ENCODE data around the gene BEGAIN.

BEGAIN gene

GRCh38 chr14:100549834-100550625, 37.2 kb downstream of the BEGAIN start:
- no peak for DNase-seq (ENCODE audit: low read depth)

DNA sequence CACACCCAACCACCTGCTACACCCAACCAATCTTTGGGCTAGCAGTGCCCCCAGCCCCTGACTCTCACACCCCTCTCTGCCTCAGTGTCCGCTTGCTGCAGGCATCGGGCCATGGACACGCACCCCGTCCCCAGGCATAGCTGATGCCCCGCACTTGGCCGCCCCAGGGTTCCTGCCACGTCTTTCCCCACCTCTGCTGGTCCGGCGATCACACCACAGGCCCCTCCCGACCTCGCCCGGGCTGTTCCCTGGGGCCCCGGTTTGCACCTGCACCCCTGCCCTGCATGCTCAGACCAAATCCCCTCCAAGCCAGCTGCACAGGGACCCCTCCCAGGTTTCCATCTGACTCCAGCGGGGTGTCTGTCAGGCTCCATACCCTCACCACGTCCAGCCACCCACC, 38.3 kb downstream of the BEGAIN start:
- no peak for DNase-seq (ENCODE audit: low read depth)

- DNase-seq (ENCODE audit: low read depth), result no peak
Measured at GRCh38 chr14:100548295-100548655, 38.9 kb downstream of the BEGAIN start.

GRCh38 chr14:100547633-100548294, 39.5 kb downstream of the BEGAIN start:
- peak; percentile 41 for DNase-seq (ENCODE audit: low read depth)

DNA sequence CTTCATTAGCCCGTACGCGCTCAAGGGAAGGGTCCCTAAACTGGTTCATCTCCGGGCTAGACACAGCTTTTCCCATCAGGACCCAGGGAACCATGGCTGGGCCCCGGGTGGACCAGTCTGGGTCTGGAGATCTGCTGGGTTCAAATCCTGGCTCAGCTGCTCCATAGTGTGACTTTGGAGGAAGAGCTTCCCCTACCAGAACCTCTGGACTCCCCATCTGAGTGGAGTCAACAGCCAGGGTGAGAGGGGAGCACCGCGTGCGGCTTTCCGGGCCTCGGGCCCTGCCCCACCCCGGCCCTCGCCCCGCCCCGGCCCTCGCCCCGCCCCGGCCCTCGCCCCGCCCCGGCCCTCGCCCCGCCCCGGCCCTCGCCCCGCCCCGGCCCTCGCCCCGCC, 41.2 kb downstream of the BEGAIN start:
- no peak for DNase-seq (ENCODE audit: low read depth)

DNA sequence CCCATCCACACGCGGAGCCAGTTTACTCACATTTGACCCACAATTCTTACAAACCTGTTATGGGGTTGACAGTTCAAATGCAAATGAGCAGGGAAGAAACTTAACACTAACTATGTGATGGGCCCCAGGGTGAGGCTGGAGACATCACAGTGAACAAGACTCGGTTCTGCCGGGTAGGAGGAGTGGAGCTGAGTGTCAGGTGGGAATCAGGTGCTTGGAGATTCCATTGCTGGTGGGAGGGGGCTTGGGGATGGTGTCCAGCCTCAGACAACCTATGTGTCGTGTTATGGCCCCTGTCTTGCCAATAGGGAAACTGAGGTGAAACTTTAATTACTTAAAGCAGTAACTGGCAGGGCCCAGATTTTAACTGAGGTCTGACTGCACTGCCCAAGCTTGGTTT, 41.9 kb downstream of the BEGAIN start:
- no peak for DNase-seq (ENCODE audit: low read depth)

DNA sequence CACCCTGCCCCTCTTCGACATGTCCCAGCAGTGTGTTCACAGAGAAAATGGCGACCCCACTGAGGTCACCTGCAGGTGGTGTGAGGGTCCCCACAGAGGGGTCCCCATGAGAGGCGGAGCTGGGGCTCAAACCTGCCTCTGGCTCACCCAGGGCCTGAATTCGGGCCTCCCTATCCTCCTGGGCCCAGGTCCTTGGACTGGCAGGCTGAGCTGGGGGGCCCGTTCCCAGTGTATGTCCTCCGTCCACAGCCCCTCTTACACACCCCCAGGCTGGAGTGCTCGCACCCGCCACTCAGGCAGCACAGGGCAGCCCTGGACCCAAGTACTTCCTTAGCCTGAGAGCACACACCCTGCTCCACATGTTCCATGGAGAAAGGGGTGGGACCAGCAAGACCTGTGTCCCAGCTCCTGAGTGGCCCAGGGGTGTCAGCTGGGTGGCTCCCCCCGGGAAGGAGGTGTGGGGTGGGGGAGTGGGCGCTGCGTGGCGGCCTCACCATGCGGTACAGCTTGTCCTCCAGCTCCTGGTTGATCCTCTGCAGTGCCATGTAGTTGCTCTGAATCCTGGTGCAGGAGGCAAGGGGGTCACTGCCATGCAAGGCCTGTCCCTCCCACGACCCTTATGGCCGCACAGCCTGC, 42.6 kb downstream of the BEGAIN start:
- DNase-seq (ENCODE audit: low read depth), result no peak

GRCh38 chr14:100543471-100544455, 43.5 kb downstream of the BEGAIN start:
- DNase-seq (ENCODE audit: low read depth), result no peak

DNA sequence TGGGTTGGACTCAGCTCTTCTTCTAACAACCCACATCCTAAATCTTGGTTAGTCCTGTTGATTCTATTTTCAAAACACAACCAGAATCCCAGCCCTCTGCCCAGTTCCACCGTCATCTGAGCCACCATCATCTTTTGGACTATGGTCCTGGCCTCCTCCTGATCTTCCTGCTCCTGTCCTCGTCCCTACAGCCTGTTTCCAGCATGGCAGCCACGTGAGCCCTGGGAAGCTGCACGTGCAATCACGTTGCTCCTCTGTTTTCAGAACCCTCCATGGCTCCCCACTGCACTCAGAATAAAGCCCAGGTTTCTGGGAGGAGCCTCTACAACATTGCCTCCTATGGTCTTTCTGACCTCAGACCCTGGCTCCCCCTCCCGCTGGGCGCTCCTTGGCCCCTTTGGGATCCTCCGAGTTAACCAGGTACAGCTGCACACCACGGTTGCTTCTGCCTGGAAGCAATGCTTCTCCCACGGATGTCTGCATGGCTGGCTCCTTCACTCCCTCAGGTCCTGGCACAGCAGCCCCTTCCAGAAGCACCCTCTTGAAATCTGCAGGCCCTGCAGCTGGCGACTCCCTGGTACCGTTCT, 44.5 kb downstream of the BEGAIN start:
- no peak for DNase-seq (ENCODE audit: low read depth)

DNA sequence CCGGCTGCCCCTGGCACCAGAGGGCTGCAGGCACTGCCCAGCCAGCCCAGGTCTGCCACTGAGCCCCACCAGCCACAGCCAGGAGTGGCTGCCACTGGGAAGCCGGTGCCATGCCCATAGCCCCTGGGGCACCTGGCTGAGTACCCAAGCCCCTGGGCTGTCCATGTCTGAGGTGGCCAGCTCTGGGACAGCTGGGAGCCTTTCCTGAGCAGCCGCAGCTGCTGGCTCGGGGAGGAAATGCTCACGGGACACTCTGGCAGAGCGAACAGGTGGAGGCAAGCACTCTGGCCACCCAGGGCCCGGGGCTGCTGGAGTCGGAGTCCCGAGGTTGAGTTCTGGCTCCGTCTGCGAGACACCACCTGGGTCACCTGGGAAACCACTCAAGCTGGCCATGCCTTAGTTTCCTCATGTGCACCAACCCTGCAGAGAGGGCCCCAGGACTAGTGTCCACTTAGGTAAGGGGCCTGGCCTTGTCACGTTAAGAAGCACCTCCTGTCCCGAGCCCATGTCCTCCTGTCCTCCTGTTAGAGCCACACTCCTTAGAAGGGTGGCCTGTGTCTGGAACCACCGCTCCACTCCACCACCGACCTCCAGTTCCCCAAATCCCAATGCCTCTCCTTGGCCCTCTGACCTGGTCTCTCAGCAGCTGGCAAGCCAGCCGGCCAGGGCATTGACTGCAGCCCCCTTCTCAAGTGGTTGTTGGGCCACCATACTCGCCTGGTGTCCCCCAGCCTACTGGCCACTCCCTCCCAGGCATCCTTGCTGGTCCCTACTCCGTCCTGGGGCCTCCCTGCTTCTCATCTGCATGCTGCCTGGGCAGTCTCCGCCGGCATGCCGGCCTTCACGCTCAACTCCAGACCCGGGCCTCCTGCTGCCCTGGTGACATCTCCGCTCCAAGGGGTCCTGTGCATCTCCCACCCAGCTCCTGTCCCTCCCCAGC, 45.3 kb downstream of the BEGAIN start:
- no peak for DNase-seq (ENCODE audit: low read depth)

DNA sequence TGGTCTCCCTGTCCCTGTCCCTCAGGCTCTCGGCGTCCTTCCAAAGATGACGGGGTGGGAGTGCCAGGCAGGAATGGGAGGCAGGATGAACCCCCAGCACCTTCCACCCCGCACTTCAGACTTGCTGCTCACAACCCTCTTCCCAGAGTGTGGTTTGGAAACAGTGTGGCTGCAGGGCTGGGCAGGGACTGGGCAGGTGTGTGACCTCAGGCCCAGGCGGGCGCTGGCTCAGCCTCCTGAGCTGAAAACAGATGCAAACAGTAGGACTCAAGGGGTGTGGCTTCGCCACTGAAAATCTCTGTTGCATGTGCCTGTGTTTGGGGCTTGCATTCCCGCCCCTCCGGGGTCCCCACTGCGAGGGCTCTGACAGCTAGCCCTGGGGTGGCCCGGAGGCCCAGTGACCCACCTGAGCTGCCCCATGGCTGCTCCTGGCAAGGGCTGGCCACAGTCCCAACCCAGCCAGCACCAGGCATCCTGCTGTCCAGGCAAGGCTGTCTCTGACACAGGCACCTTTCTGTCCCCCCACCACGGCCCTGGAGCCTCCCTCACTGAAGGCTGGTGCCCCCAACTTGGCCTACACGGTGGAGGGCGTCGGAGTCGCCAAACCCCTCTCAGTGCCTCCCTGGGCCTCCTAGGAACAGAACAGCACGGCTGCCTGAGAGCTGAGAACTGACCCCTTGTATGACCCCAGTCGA, 46.1 kb downstream of the BEGAIN start:
- DNase-seq (ENCODE audit: low read depth), result no peak

GRCh38 chr14:100540141-100540925, 46.9 kb downstream of the BEGAIN start:
- no peak for DNase-seq (ENCODE audit: low read depth)

GRCh38 chr14:100539766-100540140, 47.5 kb downstream of the BEGAIN start:
- DNase-seq (ENCODE audit: low read depth), result no peak

- no peak for DNase-seq (ENCODE audit: low read depth)
Measured at GRCh38 chr14:100539003-100539660, 48.1 kb downstream of the BEGAIN start.

DNA sequence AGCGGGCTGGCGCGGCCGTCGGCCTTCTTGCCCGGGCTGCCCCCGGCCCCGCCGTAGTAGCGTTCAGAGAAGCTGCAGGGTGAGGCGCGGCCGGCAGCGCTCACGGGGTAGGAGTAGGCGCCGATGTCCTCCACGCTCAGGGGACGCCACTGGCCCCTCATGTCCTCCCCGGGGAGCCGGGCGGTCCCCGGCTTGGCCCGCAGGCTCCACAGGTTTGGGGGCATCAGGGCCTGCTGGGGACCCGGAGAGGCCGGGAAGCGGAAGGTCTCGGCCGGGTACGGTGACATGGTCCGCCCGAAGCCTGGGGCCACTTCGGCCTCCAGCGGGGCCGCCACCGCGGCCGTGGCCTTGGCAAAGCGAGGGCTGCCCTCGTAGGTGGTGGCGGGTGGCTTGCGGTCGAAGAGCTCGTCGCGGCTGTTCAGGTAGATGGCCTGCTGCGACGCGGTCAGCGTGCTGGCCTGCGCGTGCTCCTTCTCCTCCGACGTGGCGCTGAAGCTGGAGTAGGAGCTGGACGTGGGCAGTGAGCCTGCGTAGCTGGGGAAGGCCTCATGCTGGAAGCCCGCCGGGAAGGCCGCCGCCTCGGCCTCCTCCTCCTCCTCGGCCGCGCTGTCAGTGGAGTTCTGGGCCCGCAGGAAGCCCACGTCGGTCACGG, 48.7 kb downstream of the BEGAIN start:
- no peak for DNase-seq (ENCODE audit: low read depth)

DNA sequence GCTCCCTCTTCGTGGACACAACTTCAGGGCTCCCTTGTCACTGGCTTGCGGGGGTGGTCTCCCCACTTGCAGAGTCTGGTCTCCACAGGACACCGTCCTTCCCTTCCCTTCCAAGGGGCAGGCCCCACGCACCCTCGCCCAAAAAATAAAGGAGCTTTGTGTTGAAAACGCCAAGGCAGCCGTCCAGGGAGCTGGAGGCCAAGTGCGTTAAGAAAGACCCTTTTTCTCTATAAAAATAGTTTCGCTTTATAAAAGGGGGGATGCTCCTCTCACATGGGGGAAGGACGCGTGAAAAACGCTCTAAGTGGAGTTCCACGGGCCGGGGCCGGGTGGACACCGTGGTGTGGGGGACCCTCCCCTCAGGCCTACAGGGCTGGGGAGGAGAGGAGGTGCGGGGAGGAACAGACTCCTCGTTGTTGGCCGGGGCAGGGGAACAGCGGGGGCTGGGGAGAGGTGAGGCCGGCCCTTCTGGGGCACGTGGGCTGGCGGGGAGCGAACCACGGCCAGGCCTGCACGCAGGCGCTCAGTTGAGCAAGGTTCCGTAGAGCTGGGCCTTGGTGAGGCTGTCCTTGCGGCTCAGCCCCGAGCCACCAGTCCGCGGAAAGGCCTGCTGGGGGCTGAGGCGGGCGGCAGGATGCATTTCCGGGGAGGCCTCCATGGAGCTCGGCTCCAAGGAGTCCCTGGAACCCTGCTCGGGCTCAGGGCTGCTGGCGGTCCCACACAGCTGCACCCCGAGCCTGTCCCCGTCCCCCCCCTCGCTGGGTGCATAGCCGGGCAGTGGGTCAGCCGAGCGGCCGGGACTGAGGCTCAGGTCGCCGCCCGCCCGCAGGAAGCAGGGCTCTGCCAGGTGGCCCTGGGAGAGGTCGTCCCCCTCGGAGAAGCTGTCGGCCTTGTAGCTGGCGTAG, 49.5 kb downstream of the BEGAIN start:
- no peak for DNase-seq (ENCODE audit: low read depth)
